Mucosa of rectum (tissue), 2 donors: Measurements from ENCODE around the gene CREG1.

ENCODE experiments used
- H3K27ac ChIP-seq, 2 donors: one replicate each; pipeline ENCODE4 v1.7.0; 2013; ENCODE audit warnings: inconsistent platforms in 2 of 2, low read depth in 2 of 2, low read length in 2 of 2
- H3K27me3 ChIP-seq, 2 donors: one replicate each; pipeline ENCODE4 v1.7.0; 2013; ENCODE audit warnings: low read length in 2 of 2; ENCODE audit not compliant: control insufficient read depth in 2 of 2, insufficient read depth in 2 of 2
- H3K36me3 ChIP-seq, 2 donors: one replicate each; pipeline ENCODE4 v1.7.0; 2013; ENCODE audit warnings: low read length in 2 of 2; ENCODE audit not compliant: control insufficient read depth in 2 of 2, insufficient read depth in 2 of 2
- H3K4me1 ChIP-seq, 2 donors: one replicate each; pipeline ENCODE4 v1.7.0; 2013; ENCODE audit warnings: low read length in 2 of 2, mild to moderate bottlenecking in 1 of 2; ENCODE audit not compliant: control insufficient read depth in 2 of 2, insufficient read depth in 2 of 2
- H3K4me3 ChIP-seq, 2 donors: one replicate each; pipeline ENCODE4 v1.7.0; 2013; ENCODE audit warnings: low read length in 2 of 2
- H3K9ac ChIP-seq, 2 donors: one replicate each; pipeline ENCODE4 v1.7.0; 2013; ENCODE audit warnings: low read length in 2 of 2, low read depth in 1 of 2, mild to moderate bottlenecking in 1 of 2
- H3K9me3 ChIP-seq, 2 donors: one replicate each; pipeline ENCODE4 v1.7.0; 2013; ENCODE audit warnings: low read length in 2 of 2; ENCODE audit not compliant: control insufficient read depth in 2 of 2
- donor health status: healthy.
- donor health status: Normal muscosa, but diverticular disease.

Gene CREG1

GRCh38 chr1:167533851-167534300 lies 19.7 kb downstream of the CREG1 start:
- no peak overlapping the region for H3K9ac ChIP-seq
- H3K36me3 ChIP-seq: no peaks in the 10 kb centered on the region

GRCh38 chr1:167532964-167533824 lies 20.4 kb downstream of the CREG1 start:
- no peaks in the 10 kb centered on the region for H3K9me3 ChIP-seq
- no peak overlapping the region for H3K4me3 ChIP-seq
- H3K36me3 ChIP-seq: no peaks in the 10 kb centered on the region
- no peaks in the 10 kb centered on the region for H3K27me3 ChIP-seq
- H3K27ac ChIP-seq: no peak overlapping the region
- H3K9ac ChIP-seq: no peak overlapping the region
- no peaks in the 10 kb centered on the region for H3K4me1 ChIP-seq

More at GRCh38 chr1:167533851-167534300, 19.7 kb downstream of the CREG1 start:
- Histone ChIP-seq H3K27me3 (no peaks in the 10 kb centered on the region), H3K4me3 (no peak overlapping the region), H3K27ac (no peak overlapping the region), H3K4me1 (no peaks in the 10 kb centered on the region), H3K9me3 (no peaks in the 10 kb centered on the region)

GRCh38 chr1:167532375-167532774 lies 21.2 kb downstream of the CREG1 start:
- H3K27me3 ChIP-seq: no peaks in the 10 kb centered on the region
- H3K9ac ChIP-seq: no peak overlapping the region
- H3K36me3 ChIP-seq: no peaks in the 10 kb centered on the region
- no peak overlapping the region for H3K27ac ChIP-seq
- H3K4me1 ChIP-seq: no peaks in the 10 kb centered on the region
- no peaks in the 10 kb centered on the region for H3K9me3 ChIP-seq
- H3K4me3 ChIP-seq: no peak overlapping the region

GRCh38 chr1:167529829-167530474 lies 23.6 kb downstream of the CREG1 start:
- no peaks in the 10 kb centered on the region for H3K36me3 ChIP-seq
- H3K9ac ChIP-seq: no peak overlapping the region
- no peaks in the 10 kb centered on the region for H3K4me1 ChIP-seq
- H3K27me3 ChIP-seq: no peaks in the 10 kb centered on the region
- no peak overlapping the region for H3K4me3 ChIP-seq
- H3K27ac ChIP-seq: no peak overlapping the region
- no peaks in the 10 kb centered on the region for H3K9me3 ChIP-seq

GRCh38 chr1:167528057-167528728 lies 25.4 kb downstream of the CREG1 start:
- no peak overlapping the region for H3K9ac ChIP-seq
- H3K27ac ChIP-seq: no peak overlapping the region
- no peaks in the 10 kb centered on the region for H3K4me1 ChIP-seq
- H3K27me3 ChIP-seq: no peaks in the 10 kb centered on the region
- no peaks in the 10 kb centered on the region for H3K36me3 ChIP-seq
- H3K4me3 ChIP-seq: no peak overlapping the region
- H3K9me3 ChIP-seq: no peaks in the 10 kb centered on the region

- Histone ChIP-seq H3K27ac (no peak overlapping the region), H3K9ac (no peak overlapping the region), H3K4me3 (no peak overlapping the region), H3K27me3 (no peaks in the 10 kb centered on the region), H3K9me3 (no peaks in the 10 kb centered on the region), H3K4me1 (no peaks in the 10 kb centered on the region), H3K36me3 (no peaks in the 10 kb centered on the region)
Observed at GRCh38 chr1:167526667-167527383, 26.7 kb downstream of the CREG1 start.

GRCh38 chr1:167524651-167525050 lies 28.9 kb downstream of the CREG1 start:
- no peak overlapping the region for H3K9ac ChIP-seq
- no peak overlapping the region for H3K4me3 ChIP-seq
- no peaks in the 10 kb centered on the region for H3K27me3 ChIP-seq
- no peaks in the 10 kb centered on the region for H3K36me3 ChIP-seq
- no peaks in the 10 kb centered on the region for H3K4me1 ChIP-seq
- H3K9me3 ChIP-seq: no peaks in the 10 kb centered on the region
- no peak overlapping the region for H3K27ac ChIP-seq

- Histone ChIP-seq H3K36me3 (no peaks in the 10 kb centered on the region), H3K9me3 (no peaks in the 10 kb centered on the region), H3K27me3 (no peaks in the 10 kb centered on the region), H3K27ac (no peak overlapping the region), H3K9ac (no peak overlapping the region), H3K4me1 (no peaks in the 10 kb centered on the region), H3K4me3 (no peak overlapping the region)
Observed at GRCh38 chr1:167522246-167522645, 31.3 kb downstream of the CREG1 start.

- H3K4me3 ChIP-seq: no peak overlapping the region
- no peak overlapping the region for H3K9ac ChIP-seq
- no peak overlapping the region for H3K27ac ChIP-seq
- no peaks in the 10 kb centered on the region for H3K4me1 ChIP-seq
- H3K27me3 ChIP-seq: no peaks in the 10 kb centered on the region
- no peaks in the 10 kb centered on the region for H3K36me3 ChIP-seq
- H3K9me3 ChIP-seq: no peaks in the 10 kb centered on the region
Observed at GRCh38 chr1:167520711-167521206, 32.8 kb downstream of the CREG1 start.
